Activated T-helper 9 cell treated with anti-CD3 and anti-CD28 coated beads, Interleukin-2, amount 50 U/mL, for 16 hours (primary cell): ENCODE measurements around the gene RNF31.

Experiments
- DNase-seq: peaks from one replicate; pipeline ENCODE4 v3.0.0-alpha.2; 2020; ENCODE audit warnings: low read depth

The RNF31 gene

DNA sequence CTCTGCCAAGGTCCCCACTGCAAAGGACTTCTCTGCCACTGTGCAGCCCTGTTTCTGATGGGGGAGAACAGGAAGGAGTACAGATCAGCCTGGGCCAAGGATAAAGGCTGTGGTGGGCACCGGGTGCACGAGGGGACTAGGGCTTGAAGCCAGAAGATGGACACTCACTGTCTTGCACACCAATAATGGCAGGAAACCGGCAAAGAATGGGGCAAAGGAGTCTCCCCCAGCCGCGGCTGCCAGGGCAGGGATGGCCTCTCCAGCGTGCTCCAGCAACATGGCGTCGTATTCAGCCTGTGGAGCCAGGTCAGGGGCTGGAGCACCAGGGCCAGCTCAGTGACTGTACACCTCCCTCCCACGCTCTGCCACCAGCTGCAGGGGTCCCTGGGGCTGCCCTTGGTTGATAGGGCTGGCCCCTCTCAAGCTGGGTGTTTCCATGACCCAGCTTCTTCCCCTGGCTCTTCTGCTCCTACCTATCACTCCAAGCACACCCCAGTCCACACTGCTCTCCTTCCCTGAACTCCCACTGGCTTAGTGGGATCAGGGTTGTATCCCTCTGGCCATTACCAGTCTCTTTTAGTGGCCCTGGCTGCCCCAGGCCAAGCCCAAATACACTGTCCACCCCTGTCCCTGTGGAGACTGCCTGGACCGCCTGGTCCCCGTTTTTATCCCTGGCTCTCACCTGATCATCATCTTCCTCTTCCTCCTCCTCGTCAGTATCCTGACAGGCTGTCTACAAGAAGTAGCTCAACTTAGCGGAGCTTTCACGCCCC, 35.0 kb downstream of the RNF31 start:
- no peak for DNase-seq

DNA sequence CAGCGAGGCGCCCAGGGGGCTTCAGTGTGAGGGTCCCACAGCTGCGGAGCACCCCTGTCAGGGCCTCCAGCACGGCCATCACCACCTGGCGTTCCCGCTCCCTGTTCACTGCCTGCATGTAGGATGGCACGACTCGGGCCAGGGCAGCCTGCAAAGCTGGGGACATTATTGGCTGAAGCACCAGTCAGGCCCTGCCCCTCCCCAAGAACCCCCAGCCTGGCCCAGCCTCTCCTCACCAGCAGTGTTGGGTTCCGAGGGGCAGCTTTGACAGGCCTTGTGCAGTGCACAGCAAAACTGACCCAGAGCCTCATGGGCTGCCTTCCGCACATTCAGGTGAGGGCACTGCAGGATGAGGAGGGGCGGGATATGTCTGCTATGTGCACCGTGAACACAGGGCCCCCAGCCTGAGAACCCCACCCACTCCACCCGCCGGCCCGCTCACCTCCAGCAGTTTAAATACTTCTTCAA, 35.8 kb downstream of the RNF31 start:
- DNase-seq, result no peak

DNA sequence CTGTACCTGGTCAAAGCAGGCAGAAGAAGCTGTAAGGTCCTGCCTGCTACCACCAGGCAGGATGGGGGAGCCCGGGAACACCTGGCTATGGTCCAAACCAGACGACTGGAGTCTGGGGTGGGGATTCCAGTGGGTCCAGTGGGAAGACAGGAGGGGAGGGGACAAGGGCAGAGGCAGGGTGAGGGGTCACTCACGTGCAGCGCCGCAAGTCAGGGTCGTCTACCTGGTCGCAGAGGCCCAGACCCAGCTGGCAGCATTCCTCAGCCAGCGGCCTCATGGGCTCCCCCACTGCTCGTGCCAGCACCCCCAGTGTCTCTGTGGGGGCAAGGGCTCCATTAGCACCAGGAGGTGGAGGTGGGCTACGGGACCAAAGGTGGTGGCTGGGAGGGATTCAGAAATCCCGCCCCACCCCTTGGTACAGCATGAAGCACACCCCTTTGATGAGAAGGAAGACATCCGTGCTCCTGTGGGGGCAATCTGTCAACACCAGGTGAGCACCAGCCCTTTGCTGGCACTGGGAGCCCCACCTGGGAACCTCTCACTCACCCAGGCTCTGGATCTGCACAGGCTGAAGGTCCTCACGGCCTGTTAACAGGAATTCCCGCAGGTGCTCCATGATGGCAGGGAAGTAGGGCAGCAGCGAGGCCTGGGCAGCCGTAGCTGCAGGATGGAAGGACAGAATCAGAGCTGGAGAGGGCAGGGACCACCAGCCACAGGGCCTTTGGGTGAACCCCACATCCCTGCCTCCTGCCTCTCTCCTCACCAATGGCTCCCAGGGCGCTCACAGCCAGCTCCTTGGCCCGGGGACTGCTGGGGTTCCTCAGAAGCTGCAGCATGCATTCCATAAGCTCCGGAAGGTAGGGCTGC, 37.0 kb downstream of the RNF31 start:
- no peak for DNase-seq

DNA sequence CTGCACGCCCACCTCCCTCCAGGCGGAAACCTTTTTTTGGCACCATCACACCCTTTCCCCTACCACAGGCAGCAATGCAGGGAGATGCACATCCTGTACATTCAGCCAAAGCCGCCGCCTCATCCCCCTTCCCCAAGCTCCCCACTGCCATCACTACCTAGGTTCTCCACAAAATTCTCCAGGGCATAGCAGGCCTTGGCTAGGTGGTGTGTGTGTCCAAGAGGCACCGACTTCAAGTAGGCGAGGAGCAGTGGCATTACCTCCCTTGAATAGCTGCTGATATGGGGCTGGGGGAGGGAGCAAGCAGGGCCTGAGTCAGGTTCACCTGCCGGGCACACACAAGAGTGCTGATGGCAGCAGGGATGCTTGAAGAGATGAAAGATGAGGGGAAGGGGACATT, 37.7 kb downstream of the RNF31 start:
- no peak for DNase-seq

DNA sequence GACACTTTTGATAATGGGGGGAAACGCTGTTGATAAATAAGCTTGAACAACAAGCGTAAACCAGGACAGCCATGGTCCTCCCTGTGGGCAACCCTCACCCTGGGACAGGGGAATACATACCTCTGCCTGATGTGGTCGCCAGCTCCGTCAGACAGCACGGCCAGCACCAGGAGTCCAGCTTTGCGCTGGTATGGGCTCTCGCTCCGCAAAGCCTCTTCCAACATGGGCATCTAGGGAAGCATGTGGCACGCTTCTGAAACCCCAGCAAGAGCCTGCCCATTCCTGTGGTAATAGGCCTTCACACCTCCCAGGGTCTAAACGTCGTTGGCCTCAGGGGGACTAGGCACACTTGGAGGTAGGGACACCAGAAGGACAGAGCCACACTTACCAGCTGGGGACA, 38.4 kb downstream of the RNF31 start:
- no peak for DNase-seq

DNA sequence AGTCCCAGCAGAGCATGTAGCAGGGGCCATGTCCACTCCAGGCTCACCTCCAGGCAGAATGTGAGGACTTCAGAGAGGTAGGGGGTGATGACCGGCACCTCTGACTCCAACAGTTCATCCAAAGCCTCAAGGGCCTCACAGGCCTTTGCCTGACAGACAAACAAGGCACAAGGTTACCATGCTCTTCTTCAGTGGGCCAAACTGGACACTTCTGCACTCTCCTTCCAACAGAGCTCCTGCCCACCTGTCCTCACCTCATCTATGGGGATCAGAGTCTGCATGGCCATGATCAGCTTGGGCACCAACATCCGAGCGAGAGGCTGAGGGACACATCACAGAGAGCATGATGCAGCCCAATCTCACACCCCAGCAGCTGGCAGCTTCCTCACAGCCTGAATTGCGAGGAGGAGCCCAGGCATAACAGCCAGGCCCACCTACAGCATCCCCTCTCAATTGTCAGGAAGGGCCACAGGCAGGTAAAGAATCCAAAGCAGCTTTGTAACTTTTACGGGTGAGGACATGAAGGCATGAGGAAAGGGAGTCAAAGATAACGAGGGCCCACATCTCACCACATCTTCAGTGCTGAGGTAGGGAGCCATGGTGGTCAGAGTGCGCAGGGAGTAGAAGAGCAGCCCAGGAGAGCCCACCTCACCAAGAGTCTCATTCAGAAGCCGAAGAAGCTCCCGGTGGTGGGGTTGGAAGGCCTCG, 39.7 kb downstream of the RNF31 start:
- no peak for DNase-seq

DNA sequence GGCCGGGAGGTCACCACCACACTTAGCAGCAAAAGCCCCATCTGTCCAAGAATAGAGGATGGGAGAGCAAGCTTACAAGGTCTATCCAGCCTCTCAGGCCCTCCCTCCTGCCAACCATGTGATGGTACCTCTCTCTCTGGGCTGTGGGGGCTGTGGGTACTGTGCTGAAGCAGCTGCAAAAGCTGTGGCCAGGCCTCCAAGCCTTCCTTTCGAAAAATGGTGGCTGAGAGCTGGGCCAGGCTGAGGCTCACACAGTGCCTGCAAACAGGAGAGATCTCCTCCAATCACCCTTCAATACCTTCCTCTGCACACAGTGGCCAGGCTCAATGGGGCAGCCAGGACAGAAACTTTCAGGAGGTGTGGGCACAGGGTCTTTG, 40.2 kb downstream of the RNF31 start:
- DNase-seq, result no peak

DNA sequence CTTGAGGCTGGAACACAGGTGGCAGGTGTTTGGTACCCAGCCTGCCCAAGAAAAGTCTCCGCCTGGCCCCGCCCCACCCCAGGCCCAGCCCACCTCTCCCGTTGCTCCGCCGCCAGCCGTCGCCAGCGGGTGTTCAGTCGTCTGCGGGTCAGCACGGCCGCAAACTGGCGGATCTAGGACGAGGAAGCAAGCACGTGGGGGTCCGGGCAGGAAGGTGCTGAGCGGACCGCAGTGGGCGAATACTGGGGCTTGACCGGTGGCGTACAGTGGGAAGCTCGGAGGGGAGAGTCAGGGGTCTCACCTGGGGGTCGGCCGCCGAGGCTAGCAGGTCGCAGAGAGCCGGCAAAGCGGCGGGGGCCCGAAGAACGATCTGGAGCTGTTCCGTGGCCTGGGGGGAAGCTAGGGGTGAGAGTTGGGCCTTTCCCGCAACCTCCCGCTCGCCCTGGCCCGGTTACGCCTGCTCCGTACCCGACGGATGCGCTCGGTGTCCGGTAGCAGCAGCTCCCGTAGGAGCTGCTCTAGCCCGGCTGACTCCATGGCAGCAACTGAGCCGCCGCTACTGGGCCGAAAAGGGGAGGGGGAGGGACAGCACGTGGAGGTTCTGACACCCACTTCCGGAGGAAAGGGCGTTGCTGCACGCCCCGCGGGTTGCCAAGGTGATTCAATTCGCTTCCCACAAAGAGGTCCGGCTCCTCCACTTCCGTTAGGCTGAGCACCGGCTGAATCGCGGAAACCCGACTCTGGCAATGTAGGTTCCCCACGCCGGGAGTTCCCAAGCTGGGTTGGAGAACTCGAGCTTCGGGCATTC, 41.2 kb downstream of the RNF31 start, which contains the start of gene IPO4:
Gene IPO4 (minus strand): TSS at position 566 of the 808 bp plus-strand sequence. CDS start 29 bp downstream, at position 537.
- peak; percentile 93 for DNase-seq

DNA sequence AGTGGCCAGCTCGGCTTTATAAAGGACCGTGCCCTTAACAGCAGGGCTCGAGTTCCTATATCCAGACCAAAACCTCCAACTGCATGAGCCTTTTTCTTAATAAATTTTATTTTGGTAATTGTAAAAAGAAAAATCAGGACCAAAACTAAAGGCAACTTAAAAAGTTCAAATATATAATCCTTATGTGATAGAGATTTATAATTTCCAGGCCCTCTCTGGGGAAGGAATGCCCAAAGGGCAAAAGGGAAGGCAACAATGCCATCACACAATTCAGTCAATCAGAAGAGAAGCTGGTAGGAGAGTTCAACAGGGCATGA, 41.7 kb downstream of the RNF31 start:
- no peak for DNase-seq

DNA sequence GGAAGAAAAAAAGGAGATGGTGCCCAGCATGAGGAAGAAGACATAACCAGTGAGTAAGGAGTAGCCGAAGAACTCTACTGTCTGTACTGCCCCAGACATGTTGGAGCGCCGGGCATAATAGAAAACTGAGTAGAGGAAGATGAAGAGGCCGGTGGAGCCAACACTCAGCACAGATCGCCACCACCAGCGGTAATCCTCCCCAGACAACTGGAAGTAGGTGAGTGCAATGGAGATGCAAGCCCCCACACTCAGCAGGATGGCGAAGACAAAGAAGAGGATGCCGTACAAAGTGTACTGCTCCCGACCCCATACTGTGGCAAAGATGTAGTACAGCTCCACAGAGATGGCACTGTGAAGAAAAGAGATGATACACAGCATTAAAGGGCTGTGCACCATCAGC, 42.2 kb downstream of the RNF31 start:
- DNase-seq, result no peak

DNA sequence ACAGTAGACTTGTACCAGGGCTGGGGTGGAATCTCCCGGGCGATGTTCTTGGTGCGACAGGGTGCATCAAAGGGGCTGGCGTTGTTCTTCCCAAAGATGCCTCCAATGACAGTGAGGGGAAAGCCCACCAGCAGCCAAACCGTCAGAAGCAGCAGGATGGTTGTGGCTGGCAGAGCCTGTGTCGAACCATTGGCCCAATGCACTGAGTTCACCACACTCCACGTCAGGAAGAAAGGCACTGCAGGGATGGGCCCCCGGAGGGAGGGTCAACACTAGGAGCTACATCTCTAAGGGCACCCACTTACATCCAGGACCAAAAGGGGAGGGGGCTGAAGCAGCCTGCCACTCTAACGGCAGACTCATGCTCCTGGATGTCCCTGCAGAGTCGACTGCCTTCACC, 43.1 kb downstream of the RNF31 start:
- no peak for DNase-seq

DNA sequence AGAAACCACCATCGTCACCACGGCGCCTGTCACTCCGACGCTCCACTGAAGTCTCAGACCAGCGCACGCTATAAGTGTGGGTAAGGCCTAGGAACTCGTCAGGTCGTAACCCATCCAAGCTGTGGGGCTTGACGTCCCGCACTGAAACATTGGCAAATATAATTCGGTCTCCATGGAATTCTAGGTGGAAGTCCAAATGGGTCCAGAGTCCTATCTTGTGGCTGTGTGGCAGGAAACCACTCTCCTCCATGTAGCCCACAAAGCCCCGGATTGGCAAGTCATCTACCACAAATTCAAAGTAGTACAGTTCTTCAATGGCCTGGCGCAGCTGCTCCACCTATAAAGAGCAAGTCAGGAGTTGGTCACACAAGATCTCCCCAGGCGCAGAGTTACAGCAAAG, 45.6 kb downstream of the RNF31 start:
- DNase-seq, result no peak

DNA sequence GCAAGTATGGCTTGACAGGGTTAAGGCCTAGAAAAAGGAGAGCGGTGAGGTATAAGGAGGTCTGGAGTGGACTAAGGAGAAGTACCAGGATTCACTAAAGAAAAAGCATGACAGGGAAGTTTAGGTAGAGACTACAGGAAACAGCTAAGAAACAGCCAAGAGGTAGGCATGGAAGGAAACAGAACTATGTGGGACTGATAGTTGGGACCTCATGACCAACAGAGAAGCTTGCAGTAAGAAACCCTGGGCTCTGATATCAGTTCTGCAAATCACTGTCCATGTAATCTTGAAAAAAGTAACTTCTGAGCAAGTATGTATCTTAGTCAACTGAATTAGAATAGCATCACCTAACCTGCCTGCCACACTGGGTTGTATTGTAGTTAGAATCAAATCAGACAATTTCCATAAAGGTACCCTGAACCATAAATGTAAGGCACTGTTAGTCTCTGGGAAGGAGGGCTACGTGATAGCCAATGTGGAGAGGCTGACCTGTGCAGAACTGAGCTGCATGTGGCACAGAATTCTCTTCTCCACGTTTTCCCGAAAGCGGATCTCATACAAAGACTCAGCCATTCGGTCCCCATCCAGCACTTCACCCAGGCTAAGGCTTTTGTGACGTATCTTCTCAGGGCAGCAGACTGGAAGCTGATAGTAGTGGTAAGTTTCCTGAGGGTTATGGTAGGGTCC, 47.0 kb downstream of the RNF31 start:
- DNase-seq, result no peak

DNA sequence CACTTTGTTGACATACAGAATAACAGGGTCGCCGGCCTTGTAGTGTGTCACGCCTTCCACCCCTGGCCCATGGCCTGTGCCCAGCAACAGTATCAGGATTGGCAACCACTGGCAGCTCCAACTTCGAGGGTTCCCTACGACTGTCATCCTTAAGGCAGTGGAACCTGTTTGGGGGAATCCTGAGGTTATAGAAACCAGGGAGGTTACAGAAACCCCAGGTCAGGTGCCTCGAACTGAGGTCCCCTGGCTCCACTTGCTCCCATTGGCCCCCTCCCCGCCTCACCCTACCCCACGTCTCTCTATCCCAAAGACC, 47.5 kb downstream of the RNF31 start:
- no peak for DNase-seq

DNA sequence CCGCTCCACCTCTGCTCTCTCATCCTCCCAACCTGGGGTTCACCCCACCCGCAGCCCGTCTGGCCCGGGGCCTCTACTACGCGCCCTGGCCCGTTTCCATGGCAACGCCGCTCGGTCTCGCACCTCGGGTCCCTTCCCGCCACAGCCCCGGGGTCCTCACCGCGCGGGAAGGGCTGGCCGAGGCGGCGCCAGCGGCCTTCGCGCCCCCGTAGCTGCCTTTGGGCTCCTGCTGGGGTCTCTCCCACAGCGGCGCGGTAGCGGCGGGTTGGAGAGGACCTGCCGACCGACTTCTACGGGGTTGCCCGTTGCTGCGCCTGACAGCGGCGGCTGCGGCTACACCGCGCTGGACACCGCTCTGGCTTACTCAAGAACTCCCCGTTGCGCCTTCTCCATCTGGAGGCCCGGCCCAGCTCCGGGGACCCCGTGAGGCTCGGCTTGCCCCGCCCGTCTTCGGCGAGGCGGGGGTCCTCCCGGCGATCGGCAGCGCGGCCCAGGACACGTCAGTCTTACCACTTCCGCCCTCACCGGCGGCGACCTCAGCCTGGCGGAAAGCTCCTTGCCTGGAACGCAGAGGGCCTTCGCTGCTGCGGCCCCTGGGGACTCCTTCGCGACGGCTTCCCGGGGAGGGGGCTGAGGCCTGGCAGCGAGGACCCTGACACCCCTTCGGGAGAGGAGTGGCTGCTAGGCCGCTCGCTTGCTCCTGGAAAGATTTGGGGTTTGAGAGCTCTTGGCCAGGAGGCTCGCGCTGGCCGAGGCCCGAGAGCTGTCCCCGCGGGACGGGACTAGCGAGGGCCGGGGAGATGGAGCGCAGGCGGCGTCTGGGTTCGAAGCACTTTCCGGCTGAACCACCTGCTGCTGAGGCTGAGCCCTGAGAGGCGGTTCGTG, 48.1 kb downstream of the RNF31 start, which contains the start of gene TM9SF1:
Gene TM9SF1 (minus strand): TSS at position 256 of the 885 bp plus-strand sequence. CDS start 422 bp downstream, outside the sequence.
- DNase-seq, result peak; percentile 82

DNA sequence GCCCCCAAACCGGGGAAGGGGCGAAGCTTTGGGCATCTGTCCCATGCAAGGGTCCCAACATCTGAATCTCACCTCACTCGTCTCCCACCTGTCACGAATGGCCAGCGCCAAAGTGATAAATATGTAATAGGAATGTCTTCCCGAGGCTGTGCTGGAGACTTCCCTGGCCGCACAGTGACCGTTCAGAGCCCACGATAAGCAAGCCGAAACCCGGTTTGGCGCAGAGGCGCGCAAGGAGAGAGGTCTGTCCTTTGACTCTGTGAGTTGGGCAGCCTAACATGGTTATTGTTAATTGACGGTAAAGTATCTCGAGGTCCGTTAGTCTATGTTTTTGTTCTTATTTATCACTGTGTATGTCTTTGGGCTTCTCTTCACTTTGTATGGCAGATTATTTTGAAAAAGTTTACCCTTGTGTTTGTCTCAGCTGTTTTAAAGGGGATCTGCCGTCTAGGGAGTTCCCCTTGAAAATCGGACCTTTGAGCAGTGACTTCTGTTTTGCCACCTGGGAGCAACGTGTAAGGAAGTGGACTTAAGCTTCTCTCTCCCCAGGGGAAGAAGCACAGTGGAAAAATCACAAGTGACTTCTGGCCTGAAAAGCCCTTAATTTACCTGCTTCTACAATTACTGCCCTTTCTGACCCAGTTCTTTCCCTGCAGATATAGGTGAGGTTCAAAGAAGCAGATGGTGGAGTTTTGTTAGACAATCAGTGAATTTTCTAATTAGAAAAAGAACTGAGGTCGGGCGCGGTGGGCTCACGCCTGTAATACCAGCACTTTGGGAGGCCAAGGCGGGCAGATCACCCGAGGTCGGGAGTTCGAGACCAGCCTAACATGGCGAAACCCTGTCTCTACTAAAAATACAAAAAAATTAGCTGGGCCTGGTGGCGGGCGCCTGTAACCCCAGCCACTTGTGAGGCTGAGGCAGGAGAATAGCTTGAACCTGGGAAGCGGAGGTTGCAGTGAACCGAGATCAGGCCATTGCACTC, 49.1 kb downstream of the RNF31 start:
- no peak for DNase-seq

DNA sequence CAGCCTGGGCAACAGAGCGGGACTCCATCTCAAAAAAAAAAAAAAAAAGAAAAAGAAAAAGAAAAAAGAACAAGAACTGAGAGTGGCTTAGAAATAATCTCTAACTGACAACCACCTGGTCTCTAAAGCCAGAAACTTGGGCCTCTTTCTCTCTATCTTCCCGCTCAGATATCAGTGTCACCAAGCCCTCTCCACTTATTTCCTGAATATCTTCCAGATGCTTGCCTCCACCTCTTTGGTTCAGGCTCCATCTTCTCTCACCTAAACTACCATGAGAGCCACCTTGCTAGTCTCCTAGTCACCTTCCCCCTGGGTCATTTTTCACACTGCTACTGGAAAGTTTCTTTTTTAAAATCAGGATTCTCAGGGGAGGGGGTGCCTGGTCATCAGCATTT, 49.8 kb downstream of the RNF31 start:
- DNase-seq, result no peak

DNA sequence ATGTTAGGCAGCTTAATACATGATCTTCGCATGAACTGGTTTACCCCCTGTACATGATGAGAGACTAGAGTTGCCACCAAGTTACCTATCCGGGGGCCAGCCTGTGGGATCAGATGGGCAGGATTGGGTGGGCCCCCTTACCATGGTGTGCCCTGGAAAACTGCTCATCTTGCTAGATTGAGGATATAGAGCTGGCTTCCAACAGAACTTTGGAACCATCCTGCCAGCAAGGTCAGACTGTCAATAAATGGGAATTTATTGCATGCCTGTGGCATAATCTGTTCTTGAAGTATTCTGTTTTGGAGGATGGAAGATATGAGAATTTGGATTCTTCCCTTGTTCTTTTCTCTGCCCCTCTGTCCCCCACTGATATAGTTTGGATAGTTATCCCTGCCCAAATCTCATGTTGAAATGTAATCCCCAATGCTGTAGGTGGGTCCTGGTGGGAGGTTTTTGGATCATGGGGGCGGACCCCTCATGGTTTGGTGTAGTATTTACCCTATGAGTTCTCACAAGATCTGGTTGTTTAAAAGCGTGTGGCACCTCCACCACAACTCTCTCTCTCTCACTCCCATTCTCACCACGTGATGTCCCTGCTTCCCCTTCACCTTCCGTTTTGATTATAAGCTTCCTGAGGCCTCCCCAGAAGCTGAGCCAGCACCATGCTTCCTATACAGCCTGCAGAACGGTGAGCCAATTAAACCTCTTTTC, 51.7 kb downstream of the RNF31 start:
- DNase-seq, result no peak
